Measurements from ENCODE around the gene CREB1.

CREB1 gene

DNA sequence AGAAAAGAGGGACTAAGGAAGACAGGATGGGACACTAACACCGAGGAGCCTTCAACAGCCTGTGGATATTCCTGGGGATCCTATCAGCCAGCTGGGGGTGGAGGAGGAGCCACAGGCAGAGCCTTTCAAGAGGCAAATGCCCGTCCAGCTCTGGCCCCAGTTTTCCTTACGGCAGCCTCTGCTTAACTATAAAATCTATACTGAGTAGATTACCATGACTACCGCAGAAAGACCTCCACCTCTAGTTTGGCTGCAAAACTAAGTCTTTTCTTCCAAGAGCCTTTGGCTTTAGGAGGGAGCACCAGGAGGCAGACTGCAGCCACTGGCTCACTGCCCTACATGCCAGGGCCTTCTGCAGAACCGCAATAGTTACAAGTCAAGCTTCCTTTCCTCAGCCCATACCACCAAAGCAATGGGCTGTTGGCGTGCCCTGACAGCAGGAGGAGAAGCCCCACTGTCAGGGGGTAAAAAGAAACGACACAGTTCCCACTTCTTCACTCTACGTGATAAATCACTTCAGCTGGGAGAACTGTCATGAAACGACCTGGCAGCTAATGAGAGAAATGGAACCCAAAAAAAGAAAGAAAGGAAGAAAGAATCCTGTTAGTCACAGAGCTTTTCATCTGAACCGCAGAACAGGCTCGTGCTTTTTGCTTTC lies 25.1 kb upstream of the CREB1 start:
- DNase-seq, result no peak

DNA sequence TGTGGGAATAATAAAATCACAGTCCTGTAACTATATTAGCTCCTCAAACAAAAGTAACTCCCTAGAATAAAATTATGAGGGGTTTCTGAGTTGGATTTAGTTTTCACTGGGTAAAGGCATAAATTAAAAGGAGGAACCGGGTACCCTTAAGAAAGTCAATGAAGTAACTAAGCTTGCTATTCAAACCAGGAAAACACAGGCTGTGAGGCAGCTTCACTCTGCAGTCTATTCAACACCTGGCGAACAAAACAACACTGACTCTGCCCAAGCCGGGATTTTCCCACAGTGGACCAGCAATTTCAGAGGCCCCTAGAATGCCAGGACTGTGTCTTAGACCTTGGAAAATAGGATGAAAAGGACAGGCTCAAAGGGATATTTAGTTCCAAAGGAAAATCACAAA lies 24.6 kb upstream of the CREB1 start:
- no peak for DNase-seq

DNA sequence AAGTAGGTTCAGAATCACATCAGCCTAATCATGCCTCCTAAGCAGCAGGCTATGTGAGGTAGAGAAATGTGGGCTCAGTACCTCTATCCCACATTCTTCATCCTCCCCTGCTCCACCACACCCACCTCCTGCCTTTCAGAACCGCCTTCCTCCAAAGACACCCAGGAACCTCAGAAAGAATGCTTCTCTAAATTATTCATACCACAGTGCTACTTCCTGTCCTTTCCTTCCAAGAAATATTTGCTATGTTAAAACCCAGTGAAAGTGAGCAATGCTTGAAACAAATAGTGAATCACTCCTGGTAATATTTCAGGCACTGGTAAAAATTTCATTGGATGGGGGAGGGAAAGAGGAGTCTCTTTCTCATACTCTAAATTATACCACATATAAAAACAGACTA lies 24.0 kb upstream of the CREB1 start:
- peak in 1 of 6 experiments; percentile 9 for DNase-seq

DNA sequence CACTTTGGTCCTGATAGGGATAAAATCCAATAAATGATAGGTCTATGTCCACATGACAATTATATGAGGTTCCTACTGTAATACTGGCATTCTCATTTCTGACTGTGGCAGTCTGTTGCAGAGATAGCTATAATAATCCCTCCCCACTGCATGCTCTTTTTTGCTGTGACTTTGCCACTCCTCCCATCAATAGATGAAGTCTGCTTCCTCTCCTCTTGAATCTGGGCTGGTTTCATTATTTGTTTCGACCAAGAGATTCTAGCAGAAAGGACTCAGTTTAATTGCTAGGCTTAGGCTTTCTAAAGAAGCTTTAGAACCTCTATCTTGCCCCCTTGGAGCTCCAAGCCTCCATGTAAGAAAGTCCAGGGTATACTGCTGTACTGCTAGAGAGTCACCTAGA lies 23.3 kb upstream of the CREB1 start:
- no peak for DNase-seq

DNA sequence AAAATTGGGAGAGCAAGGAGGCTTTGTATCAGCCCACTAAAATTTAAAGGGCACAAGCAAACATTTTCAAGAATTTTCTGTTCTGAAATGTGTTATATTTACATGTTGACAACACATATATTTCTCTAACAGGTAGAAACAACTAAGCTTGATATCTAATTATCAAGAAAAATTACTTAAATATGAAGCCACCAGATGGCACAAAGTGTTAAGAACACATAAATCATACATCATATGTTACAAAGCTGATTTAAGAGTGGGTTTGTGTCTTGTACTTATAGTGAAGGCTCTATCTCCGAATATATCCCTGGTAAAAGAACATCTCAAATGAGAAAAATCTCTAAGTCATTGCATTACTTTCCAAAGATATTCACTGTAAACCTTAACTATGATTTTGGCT lies 19.6 kb upstream of the CREB1 start:
- DNase-seq, result no peak

DNA sequence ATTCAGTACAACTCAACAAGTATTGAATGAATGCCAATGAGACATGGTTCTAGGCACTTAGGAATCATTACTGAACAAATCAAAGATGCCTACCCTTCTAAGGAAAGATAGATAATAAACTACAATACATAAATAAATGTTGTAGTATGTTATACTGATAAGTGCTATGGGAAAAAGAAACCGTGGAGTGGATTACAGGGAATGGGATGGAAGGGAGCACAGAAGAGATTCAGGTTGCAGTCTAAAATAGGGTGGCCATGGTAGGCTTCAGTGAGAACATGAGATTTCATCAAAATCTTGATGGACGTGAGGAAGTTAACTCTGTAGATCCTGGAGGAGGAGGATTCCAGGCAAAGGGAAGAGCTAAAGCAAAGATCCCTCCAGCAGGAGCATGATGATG lies 17.9 kb upstream of the CREB1 start:
- no peak for DNase-seq

DNA sequence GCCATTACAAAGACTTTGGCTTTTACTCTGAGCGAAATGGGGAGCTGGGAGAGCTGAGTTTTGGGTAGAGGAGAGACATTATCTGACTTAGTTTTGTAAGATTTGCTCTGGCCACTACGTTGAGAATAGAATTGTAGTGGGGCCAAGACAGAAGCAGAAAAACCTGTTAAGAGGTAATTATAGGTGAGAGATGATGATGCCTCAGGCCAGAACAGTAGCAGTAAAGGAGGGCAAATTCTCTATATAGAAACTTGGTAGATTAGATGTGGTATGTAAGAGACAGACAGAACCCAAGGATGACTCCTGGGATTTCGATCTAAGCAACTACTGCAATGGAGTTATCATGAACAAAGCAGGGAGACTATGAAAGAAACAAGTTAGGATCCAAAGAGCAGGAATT lies 17.4 kb upstream of the CREB1 start:
- DNase-seq, result no peak

DNA sequence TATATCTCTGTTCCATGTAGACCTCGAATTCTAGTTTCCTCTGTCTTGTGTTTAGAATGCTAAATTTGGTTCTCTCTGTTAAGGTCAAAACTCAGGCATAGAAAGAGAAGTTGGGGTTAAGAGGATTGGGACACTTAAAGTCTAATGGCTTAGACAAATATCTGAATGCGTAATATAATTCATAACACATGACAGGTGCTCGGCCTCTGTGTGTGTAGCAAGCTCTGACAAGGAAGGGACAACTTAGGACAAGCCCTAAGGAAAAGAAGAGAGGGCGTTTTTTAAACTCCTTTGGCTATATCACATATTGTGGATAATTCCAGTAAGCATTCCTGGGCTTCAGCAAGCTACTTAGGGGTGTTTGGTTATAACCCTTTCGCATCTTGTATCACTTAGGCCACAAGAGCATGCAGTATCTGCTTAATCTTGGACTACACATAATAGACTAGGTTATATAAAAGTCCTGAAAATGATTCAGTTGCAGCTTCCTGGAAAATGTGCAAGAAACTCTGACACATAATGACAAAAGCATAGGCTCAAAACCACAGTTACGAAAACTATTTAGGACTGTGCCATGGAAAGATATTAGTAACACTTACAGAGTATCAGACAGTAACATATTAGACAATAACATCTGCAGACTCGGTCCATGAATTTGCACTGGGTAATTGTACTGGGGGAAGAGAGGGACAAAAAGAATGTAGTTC lies 16.1 kb upstream of the CREB1 start:
- DNase-seq, result no peak

DNA sequence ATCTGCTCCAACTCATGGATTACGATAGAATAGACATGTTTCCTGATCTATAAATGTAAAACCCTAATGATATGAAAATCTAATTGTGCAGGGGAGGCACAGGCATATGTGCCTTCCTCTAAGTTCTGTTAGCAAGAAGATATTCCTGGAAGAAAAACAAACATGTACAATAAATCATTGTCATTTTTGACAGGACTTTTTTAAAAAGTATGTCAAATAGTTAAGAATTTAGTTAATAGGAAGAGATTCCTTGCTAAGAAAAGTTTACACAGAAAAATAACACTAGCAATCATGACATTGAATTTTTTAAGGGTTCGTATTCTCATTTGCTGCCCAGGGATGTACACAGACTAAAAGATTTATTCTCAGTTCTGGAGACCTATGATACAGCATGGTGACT lies 15.3 kb upstream of the CREB1 start:
- DNase-seq, result no peak

DNA sequence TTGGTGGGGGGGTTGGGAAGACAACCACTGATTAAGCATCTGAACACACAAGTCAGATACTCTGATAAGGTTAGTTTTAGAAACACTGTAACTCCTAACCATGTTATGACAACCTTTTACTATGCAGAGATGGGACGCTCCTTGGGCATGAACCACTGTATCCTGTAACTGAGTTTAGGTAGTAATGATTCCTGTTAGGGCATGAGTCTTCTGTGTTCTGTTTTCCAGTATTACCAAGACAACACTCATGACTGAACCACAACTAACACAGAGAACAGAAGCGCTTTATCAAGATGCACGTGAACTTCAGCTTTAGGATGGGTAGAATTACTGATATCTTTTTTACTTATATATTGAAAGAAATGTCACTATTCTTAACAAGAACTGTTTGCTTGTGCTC lies 14.1 kb upstream of the CREB1 start:
- peak in 1 of 6 experiments; percentile 15 for DNase-seq

DNA sequence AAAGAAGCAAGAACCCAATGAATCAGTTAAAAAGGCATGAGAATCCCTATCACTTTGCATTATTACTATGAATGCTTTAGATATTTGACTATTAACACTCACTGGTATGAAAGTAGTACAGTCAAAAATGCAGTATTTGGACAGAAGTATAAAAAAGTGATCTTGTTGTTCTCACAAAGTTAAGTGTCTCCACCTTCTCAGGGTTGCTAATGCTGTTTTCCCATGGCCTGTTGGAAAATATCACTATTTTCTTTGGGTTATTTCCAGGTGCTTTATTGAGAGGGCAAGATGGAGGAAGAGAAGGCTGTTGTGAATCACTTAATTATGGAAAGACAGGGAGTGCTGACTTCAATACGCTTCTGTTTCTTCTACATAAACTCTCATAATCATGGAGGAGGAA lies 13.6 kb upstream of the CREB1 start:
- DNase-seq, result no peak

DNA sequence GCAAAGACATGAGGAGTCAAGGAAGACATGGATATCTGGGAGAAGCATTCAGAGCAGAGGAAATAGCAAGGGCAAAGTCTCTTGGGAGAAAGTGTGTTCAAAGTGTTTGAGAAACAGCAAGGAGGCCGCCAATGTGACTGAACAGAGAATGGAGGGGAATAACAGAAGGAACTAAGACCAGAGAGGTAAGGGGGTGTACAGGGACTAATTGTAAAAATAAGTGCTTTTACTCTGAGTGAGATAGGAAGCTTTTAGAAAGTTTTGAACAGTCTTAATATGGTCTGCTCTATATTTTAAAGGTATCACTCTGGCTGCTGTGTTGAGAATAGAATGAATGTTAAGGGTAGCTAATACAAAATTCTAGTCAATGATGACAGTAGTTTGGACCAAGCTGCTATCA lies 6.8 kb upstream of the CREB1 start:
- no peak for DNase-seq

DNA sequence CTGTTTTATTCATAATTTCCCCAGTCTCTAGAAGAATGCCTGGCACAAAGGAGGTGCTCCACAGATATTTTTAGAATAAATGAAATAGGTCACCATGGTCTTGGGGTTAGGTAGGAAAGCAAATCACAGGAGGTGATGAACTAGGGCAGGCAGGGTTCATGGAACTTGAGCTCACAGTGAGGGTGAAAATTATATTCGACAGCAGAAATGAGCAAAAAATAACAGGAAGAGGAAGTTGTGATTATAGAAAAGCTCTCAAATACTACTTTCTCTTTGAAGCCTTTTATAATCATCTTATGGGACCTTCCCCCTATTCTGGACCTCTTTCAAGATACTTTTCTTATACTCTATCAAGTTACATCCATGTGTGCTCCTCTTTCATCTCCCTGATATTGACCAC lies 4.5 kb upstream of the CREB1 start:
- DNase-seq, result peak in 2 of 6 experiments; percentile 19 to 22

DNA sequence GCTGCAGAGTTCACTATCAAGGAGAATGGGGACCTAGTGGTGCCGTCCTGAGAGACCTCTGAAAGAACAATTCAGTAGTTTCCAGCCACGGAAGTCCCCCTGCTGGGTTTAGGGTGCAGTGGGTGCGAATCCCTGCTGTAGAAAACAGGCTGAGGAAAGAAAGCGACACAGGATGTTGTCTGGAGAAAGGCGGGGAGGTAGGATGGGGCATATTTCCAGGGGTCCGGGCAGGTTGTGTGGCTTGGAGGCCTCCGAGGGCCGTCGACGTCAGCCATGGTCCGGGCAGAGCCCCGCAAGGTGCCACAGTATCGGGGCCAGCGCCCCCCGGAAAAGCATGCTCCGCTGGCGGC lies 807 bp upstream of the CREB1 start:
- peak; percentile 50 to 84 (median 74) for DNase-seq

DNA sequence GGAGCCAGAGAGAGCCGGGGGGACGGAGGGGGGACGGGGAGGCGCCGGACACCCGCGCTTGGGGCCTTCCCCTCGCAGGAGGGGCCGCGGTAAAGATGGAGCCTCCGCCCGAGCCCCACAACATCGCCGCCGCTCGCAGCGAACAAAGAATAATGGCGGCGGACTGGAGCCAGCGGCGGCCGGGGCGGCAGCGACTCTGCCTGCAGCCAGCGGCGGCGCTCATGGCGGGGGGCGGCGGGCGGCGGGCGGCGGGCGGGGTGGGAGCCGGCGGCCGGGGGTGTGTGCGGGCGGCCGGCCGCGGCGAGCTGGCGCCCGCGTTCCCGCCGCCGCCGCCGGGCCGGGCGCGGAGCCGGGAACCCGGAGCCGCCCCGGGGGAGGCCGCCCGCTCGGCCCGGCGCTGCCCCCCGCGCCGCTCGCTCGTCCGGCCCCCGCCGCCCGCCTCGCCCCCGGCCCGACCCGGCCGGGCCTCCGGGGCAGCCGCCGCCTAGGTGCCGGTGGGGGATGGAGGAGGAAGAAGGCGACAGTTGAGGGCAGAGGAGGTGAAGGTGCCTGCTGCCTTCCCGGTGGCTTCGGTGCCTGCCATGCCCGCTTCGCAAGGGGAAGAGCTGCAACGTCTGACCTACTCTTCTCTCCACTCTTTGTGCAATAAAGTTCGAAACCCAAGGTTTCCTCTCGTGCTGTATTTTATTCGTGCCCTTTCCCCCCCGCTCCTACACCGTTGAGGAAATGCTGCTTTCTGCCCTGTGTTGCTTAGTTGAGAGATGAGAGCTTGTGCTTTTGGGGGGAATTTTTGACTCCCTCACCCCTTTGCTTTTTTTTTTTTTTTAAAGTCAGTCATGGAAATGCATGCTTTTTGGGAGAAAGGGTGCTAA lies 634 bp downstream of the CREB1 start:
- peak; percentile 51 to 79 (median 58) for DNase-seq

DNA sequence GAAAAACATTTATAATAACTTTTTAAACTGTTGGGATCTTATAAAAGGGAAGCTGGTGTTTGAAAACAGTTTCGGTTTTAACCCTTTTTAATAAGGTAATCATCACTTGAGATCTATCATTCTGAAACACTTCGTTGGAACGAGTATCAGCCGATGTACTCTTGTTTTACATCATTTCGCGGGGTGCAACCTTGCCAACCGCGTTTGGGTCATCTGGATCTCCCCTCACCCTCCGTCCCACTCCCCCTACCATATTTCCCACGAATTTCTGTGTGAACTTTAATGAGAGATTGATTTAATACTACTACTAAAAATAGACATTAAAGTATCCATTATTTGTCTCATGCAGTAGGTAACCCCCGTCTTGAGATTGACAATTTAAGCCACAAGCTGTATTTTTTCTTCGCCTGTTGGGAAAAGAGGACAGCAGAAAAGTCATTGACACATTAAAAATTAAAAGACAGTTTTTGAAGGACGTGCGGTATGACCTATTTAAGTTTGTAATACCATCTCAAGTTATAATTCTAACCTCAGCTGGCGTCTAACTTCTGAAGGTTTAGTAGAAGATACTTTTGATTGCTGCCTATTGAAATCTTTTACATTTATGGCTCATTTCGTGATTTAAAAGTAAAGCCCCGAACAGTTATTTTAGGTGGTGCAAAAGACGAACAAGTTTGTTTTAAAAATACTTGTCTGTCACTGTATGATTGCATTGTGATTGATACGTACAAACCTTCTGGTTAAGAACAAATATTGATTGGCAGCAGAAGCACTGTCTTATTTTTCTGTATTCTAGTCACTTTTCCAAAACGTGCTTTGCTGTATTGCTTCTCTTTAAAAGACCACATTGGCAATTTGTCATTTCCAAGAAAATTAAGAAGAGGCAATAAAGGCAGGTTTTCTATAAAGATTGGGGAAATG lies 1.5 kb downstream of the CREB1 start:
- DNase-seq, result peak in 1 of 6 experiments; percentile 29

DNA sequence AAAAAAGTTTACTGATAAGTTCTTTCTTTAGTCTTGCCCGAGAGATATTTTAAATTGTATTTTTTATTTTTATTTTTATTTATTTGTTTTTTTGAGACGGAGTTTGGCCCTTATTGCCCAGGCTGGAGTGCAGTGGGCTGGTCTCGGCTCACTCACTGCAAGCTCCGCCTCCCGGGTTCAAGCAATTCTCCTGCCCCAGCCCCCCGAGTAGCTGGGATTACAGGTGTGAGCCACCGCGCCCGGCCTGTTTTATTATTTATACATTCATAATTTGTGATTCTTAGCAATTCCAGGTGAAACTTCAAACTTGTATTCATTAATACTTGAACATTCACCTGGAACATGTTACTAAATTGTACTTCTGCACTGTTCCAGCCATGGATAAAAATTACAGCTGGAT lies 2.9 kb downstream of the CREB1 start:
- no peak for DNase-seq

DNA sequence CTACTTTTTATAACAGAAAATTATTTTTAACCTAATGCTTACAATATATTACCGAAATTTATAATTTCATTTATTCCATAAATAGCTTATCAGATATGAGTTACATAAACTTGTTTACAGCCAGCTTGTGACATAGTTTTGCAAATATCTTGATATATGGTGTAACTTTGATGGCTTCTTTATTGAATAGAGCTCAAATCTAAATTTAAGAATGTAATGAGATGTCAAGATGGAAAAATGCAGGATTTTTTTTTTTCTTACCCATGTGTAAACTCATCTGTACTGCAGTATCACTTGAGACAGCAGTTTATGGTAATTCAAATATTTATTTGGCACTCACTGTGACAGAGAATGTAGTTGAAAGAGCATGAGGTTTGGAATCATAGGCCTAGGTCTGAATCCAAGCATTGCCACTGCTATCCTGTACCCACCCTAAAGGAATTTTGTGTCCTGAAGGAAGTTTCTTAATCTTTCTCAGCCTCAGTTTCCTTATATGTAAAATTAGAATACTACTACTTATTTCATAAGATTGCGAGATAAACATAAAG lies 3.8 kb downstream of the CREB1 start:
- DNase-seq, result no peak

DNA sequence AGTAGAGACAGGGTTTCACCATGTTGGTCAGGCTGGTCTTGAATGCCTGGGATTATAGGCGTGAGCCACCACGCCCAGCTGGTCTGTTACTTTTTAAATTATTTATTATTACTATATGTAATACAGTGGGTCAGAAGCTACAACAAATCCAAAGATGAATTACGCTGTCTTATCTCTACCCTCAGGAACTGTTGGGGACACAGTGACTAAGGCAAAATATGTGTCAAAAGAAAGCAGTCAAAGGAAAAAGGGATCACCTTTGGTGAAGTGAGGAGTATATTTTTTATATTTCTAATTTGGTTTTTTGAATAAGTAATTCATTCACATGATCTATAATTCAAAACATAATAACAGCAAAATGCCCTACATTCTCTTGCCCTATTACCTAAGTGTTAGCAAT lies 4.7 kb downstream of the CREB1 start:
- DNase-seq, result no peak

DNA sequence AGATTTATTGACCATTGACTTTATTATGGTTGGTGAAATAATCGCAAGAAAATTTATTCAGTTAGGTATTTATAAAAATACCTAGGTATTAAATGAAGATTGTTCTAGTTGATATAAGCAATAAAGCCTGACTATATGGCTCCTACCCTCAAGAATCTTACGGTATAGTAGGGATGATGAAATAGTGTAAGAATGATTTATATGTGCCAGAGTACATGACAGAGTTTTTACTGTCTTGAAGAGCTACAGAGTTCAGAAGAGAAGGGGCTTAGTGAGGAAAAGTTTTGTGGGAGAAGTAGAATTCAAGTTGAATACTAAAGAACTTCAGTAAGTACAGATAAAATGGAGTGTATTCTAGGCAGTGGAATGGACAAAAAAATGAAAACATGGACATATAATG lies 9.7 kb downstream of the CREB1 start:
- no peak for DNase-seq

DNA sequence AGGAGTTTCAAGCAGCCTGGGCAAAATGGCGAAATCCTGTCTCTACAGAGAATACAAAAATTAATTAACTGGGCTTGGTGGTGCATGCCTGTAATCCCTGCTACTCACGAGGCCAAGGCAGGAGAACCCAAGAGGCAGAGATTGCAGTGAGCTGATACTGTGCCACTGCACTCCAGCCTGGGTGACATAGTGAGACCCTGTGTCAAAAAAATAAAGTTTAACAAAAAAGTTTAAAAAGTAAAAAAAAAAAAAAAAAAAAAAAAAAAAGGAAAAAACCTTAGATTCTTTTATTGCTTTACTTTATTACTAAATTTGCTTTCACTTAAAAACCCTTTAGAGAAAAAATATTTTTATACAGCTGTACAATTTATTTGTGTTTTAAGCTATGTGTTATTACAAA lies 10.7 kb downstream of the CREB1 start:
- DNase-seq, result no peak

DNA sequence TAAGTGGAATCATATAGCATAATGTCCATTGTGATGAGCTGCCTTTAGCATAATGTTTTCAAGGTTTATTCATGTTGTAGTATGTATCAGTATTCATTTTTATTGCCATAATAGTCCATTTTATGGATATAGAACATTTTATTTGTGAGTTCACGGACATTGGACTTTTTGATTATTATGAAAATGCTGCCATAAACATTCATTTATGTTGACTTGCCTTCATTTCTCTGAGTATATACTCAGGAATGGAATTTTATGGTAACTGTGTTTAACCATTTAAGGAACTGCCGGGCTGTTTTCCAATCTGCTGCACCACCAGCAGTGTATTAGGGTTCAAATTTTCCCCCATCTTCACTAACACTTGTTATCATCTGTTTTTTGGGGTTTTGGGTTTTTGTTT lies 12.2 kb downstream of the CREB1 start:
- no peak for DNase-seq

DNA sequence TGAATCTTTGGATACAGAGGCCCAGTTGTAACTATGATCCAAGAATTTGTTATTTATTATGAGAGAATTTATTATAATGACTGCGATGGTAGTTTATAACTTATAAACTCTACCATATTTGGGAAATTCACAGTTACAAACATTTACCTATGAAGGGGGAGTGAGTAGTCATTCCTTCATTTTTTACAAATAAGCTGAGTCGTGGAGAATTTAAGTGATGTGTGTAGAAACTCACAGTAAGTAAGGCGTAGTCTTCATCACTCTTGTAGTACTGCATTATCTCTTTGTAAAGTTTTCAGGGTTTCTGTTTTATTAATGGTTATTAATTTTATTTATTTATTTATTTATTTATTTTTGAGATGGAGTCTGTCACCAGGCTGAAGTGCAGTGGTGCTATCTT lies 13.5 kb downstream of the CREB1 start:
- no peak for DNase-seq

Data from stimulated activated naive CD4-positive, alpha-beta T cell (primary cell).